ENCODE data around the gene NFIA.
"Not testable (repeated sequence)": the region's sequence is repeated elsewhere in the genome, so short reads cannot be mapped to it uniquely, and the experiment has no call there.

NFIA gene

DNA sequence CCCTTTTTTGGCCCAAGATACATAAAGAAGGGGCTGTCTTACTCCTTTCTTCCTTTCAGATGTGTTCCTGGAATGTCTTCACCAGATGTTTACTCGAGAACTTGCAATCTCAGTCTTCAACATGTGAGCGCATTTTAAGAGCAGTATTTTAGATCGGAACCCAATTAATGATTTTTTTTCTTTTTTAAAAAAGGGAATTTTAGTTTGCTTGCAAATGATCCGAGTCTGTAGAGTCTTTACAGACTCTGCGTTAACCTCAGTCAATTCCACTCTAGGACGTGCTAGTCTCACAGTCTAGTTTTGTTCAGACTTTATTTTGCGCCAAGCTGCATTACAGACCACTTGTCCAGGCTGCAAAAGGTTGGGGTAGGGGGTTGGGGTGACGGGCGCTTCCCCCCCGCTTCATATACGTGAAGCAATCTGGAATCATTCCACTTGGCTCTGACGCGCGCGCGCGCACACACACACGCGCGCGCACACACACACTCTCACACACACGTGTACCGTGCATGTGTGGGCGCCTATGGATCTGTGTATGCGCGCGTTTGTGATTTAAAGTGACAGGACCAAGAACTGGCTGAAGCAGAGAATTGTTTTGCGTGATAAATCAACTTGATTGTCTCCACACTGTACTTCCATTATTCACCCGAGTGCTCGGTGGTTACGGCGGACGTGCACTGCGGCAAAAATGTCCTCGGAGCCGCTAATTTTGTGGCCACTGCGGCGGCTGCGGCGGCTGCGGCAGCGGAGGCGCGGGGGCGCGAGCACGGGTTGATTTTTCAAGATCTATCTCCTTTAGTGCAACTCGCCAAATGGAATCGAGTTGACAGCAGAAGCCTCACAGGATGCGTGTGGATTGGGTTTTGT, 25.6 kb upstream of the NFIA start:
- H3K9me3 ChIP-seq (ENCODE audit: severe bottlenecking), result no peaks in the 10 kb centered on the region
- ATAC-seq (ENCODE audit: low read depth) (peak; percentile 48; the same call in 2 of the 3 replicates), DNase-seq (ENCODE audit: low spot score) (no peak)
- peak overlapping the region; percentile 25 for H3K27ac ChIP-seq (ENCODE audit: poor library complexity, severe bottlenecking)
- H3K4me3 ChIP-seq (ENCODE audit: severe bottlenecking), result peak overlapping the region; percentile 58
- H3K36me3 ChIP-seq (ENCODE audit: low read depth), result no peaks in the 10 kb centered on the region
- TF ChIP-seq, protein P1, sequence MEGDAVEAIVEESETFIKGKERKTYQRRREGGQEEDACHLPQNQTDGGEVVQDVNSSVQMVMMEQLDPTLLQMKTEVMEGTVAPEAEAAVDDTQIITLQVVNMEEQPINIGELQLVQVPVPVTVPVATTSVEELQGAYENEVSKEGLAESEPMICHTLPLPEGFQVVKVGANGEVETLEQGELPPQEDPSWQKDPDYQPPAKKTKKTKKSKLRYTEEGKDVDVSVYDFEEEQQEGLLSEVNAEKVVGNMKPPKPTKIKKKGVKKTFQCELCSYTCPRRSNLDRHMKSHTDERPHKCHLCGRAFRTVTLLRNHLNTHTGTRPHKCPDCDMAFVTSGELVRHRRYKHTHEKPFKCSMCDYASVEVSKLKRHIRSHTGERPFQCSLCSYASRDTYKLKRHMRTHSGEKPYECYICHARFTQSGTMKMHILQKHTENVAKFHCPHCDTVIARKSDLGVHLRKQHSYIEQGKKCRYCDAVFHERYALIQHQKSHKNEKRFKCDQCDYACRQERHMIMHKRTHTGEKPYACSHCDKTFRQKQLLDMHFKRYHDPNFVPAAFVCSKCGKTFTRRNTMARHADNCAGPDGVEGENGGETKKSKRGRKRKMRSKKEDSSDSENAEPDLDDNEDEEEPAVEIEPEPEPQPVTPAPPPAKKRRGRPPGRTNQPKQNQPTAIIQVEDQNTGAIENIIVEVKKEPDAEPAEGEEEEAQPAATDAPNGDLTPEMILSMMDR (IDR thresholded peaks at IDR 0.05; ENCODE audit: poor library complexity, severe bottlenecking), result no peak
- peaks cover 6% of the 10 kb centered on the region for H3K4me1 ChIP-seq (ENCODE audit: insufficient read depth, poor library complexity, severe bottlenecking)
- H3K27me3 ChIP-seq (ENCODE audit: insufficient read depth, poor library complexity, severe bottlenecking), result no peaks in the 10 kb centered on the region

- Histone ChIP-seq H3K4me1 (ENCODE audit: insufficient read depth, poor library complexity, severe bottlenecking) (peaks cover 6% of the 10 kb centered on the region), H3K27me3 (ENCODE audit: insufficient read depth, poor library complexity, severe bottlenecking) (no peaks in the 10 kb centered on the region), H3K4me3 (ENCODE audit: severe bottlenecking) (no peak overlapping the region), H3K27ac (ENCODE audit: poor library complexity, severe bottlenecking) (peak overlapping the region; percentile 25), H3K36me3 (ENCODE audit: low read depth) (no peaks in the 10 kb centered on the region), H3K9me3 (ENCODE audit: severe bottlenecking) (no peaks in the 10 kb centered on the region)
- TF ChIP-seq, protein P1 (IDR thresholded peaks at IDR 0.05; ENCODE audit: poor library complexity, severe bottlenecking), result no peak
- peak; percentile 59 for ATAC-seq (ENCODE audit: low read depth)
- no peak for DNase-seq (ENCODE audit: low spot score)
These were observed 23.7 kb upstream of the NFIA start for GRCh38 chr1:61058483-61059245.

- H3K4me1 ChIP-seq (ENCODE audit: insufficient read depth, poor library complexity, severe bottlenecking); H3K36me3 ChIP-seq (ENCODE audit: low read depth); H3K9me3 ChIP-seq (ENCODE audit: severe bottlenecking); H3K27me3 ChIP-seq (ENCODE audit: insufficient read depth, poor library complexity, severe bottlenecking); ATAC-seq (ENCODE audit: low read depth); H3K27ac ChIP-seq (ENCODE audit: poor library complexity, severe bottlenecking); DNase-seq (ENCODE audit: low spot score); H3K4me3 ChIP-seq (ENCODE audit: severe bottlenecking): not testable (repeated sequence)
These were observed 20.8 kb upstream of the NFIA start for GRCh38 chr1:61061601-61062000.

- DNase-seq (ENCODE audit: low spot score) (no peak), ATAC-seq (ENCODE audit: low read depth) (no peak)
- Histone ChIP-seq H3K4me1 (ENCODE audit: insufficient read depth, poor library complexity, severe bottlenecking) (no peaks in the 10 kb centered on the region), H3K9me3 (ENCODE audit: severe bottlenecking) (no peaks in the 10 kb centered on the region), H3K4me3 (ENCODE audit: severe bottlenecking) (no peak overlapping the region), H3K36me3 (ENCODE audit: low read depth) (no peaks in the 10 kb centered on the region), H3K27ac (ENCODE audit: poor library complexity, severe bottlenecking) (no peak overlapping the region), H3K27me3 (ENCODE audit: insufficient read depth, poor library complexity, severe bottlenecking) (no peaks in the 10 kb centered on the region)
- TF ChIP-seq, protein P1 (IDR thresholded peaks at IDR 0.05; ENCODE audit: poor library complexity, severe bottlenecking), result no peak
These were observed 17.7 kb upstream of the NFIA start for GRCh38 chr1:61064673-61065072.

DNA sequence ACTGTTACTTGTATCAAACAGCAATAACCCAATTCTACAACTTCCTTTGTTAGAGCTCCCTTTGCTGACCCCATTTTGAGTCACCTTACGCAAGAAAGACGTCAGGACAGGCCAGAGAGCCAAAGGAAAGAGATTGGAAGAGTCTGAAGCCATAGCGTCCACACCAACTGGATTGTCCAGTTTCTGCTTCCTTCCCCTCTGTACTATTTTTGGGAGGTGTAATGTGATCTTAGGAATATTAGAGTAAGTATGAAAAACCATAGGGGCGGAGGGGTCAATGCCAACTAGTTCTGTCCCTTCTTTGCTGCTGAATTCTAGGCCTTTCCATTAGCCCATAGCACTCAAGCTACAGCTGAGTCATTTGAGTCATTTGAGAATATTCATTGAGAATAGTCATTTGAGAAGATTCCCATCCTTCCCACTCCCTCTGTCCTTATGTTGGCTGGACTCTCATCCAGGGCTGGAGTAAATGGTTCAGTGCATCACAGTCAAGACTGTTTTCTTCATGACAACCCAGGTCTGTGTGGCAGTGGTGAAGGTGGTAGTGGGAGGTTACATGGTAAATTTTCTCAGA, 14.8 kb upstream of the NFIA start:
- DNase-seq (ENCODE audit: low spot score), result no peak
- H3K27me3 ChIP-seq (ENCODE audit: insufficient read depth, poor library complexity, severe bottlenecking), result no peaks in the 10 kb centered on the region
- TF ChIP-seq, protein P1 (IDR thresholded peaks at IDR 0.05; ENCODE audit: poor library complexity, severe bottlenecking), result no peak
- no peak overlapping the region for H3K4me3 ChIP-seq (ENCODE audit: severe bottlenecking)
- no peaks in the 10 kb centered on the region for H3K4me1 ChIP-seq (ENCODE audit: insufficient read depth, poor library complexity, severe bottlenecking)
- ATAC-seq (ENCODE audit: low read depth), result peak; percentile 23; the same call in 1 of the 3 replicates
- H3K9me3 ChIP-seq (ENCODE audit: severe bottlenecking), result no peaks in the 10 kb centered on the region
- no peak overlapping the region for H3K27ac ChIP-seq (ENCODE audit: poor library complexity, severe bottlenecking)
- H3K36me3 ChIP-seq (ENCODE audit: low read depth), result no peaks in the 10 kb centered on the region

All from RWPE2 (cell line).